CD4-positive, alpha-beta T cell treated with Interleukin-21 for 1 hour (primary cell): Measurements from ENCODE around the gene CLCNKB.
"Not testable (repeated sequence)": the region's sequence is repeated elsewhere in the genome, so short reads cannot be mapped to it uniquely, and the experiment has no call there.

Experiments used
- DNase-seq: peaks from one replicate; pipeline ENCODE4 v3.0.0-alpha.2; 2020

The CLCNKB gene

GRCh38 chr1:16036461-16036860 lies 7.1 kb upstream of the CLCNKB start:
- DNase-seq: not testable (repeated sequence)

GRCh38 chr1:16038620-16038912 lies 5.0 kb upstream of the CLCNKB start:
- no peak for DNase-seq

DNA sequence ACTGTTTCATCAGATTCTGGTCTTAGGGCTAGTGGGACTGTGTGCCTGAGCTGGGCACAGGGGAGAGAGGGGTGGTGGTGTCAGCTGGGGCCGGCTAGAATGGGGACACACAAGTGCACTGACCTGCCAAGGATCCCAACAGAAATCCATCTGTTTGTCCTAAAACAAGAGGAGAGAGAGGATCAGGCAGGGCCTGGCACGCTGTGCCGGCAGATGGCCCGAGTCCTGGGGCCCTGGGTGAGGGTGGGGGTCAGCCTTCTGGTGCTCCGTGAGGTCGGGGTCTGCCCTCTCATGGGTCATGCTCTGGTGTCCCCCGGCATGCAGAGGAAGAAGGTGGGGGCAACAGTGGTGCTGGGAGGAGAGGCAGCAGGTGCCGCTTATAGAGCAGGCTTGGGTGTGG lies 3.7 kb upstream of the CLCNKB start:
- DNase-seq: not testable (repeated sequence)

DNA sequence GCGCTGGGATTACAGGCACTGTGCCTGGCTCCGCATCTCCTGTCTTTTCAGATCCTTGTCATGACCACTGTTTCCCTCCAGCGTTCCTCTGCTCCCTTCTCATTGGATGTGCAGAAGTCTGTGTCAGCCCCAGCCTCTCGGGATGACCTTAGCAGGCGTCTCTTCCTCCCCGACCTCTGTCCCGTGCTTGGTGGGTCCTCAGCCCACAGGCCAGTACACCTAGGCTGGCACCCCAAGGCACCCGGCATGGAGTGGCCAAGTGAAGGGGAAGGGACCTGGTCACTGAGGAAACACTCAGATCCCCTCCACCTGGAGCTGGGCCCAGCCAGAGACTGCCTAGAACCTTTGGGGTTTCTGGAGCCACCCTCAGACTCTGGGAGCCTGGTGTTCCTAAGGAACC lies 2.4 kb upstream of the CLCNKB start:
- DNase-seq: no peak

DNA sequence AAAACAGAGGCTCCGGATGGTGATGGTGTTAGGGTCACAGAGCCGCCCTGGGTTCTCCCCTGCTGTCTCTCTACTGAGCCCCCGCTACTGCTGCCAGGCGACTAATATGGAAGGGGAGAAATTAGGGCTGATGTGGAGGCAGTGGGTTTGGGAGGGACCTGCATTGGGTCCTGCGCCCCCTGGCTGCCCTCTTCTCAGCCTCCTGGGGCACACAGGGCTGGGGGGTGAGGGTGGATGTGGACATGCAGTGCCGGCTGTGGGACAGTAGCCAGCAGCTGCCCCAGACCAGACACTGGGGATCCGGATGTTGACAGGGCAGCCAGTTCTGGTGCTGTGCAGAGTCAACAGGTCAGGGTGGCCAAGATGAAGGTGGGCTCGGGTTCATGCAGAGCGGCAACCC lies 1.5 kb upstream of the CLCNKB start:
- no peak for DNase-seq

DNA sequence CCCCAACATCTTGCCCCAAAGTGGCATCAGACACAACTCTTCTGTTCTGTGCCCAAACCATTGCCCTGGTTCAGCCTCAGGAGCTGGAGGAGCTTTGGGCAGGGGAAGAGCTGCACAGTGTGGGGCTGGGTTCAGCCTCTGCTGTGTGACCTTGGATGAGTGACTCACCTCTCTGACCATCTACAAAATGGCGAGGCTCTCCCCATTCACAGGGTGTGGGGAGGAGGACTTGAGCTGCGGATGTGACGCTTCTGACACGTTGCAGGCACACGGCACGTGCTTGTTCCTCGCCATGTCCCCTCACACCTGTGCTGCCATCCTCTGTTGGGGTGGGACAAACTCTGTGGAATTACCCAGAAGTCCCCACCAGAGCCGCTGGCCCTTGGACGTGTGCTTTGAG lies 928 bp upstream of the CLCNKB start:
- not testable (repeated sequence) for DNase-seq

DNA sequence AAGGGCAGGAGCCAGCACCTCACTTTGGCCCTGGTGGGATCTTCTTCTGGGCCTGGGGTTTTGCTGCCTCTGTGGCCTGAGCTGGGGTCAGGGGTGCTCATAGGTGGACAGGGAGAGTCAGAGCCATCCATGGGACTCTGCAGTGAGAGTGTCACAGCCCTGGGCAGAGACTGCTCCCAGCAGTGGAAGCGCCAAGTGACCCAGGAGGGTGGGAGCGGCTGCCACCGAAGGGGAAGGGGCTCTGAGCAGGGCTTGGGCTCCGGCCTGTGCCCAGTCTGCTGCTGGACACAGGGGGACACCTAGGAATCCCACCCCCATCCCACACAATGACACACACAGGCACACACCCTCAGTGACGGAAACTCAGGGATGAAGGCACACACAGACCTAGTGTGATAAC lies 368 bp downstream of the CLCNKB start:
- no peak for DNase-seq

DNA sequence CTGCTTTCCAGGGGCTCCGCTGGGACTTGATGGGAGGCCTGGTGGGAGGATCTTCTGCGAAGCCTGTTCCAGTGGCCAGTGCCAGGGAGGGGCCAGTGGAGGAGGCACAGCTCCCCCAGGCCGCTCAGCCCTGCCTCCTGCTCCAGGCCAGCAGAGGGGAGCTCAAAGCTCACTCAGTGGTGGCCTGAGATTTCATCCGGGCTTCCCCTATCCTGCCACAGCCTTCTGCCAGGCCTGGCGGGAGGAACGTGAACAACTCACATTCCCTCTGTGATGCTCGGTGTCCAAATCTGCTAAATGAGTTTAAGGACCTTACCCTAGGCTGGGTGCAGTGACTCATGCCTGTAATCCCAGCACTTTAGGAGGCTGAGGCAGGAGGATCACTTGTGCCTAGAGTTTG lies 3.3 kb downstream of the CLCNKB start:
- no peak for DNase-seq

DNA sequence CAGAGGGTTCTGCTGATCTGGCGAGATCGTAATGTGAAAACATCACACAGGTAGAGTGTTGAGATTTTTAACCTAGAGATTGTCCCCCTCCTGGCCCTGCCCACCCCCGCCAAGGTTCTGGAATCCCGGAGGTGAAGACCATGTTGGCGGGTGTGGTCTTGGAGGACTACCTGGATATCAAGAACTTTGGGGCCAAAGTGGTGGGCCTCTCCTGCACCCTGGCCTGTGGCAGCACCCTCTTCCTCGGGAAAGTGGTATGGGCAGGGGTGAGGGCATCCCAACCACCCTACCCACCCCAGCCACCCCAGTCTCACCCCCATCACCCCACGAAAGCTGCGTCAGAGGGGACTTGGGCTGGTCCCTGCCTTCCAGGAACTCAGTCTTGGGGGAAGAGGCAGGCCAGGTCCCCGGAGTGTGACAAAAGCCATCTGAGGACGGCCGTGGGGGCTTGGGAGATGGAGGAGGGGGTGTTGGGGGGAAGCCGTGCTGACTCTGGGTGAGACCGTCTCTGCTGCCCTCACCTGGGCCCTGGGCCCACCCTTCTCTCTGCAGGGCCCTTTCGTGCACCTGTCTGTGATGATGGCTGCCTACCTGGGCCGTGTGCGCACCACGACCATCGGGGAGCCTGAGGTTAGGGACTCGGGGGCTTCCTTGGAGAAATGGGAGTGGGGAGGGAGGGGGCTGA lies 4.4 kb downstream of the CLCNKB start:
- no peak for DNase-seq

GRCh38 chr1:16048573-16049189 lies 5.1 kb downstream of the CLCNKB start:
- peak; percentile 47 for DNase-seq

- no peak for DNase-seq
These were observed 6.7 kb downstream of the CLCNKB start for GRCh38 chr1:16050328-16050727.

DNA sequence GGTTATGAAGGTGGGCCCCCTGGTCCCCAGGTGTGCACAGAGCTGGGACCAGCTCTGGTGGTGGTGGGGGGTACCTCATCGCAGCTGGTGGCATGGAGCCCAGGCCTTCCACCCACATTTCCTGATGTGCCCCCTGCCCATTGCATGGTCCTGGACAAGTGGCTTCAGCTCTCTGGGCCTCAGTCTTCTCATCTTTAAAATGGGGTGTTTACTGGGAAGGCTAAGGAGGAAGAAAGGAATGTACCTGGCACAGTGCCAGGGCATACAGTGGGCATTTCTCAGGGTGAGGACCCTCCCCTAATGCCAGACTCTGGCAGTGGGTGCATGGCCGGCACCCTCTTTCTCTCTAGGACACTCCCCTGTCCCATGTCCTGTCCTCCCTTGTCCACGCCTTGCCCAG lies 7.5 kb downstream of the CLCNKB start:
- DNase-seq: no peak

GRCh38 chr1:16051949-16052348 lies 8.4 kb downstream of the CLCNKB start:
- DNase-seq: not testable (repeated sequence)

DNA sequence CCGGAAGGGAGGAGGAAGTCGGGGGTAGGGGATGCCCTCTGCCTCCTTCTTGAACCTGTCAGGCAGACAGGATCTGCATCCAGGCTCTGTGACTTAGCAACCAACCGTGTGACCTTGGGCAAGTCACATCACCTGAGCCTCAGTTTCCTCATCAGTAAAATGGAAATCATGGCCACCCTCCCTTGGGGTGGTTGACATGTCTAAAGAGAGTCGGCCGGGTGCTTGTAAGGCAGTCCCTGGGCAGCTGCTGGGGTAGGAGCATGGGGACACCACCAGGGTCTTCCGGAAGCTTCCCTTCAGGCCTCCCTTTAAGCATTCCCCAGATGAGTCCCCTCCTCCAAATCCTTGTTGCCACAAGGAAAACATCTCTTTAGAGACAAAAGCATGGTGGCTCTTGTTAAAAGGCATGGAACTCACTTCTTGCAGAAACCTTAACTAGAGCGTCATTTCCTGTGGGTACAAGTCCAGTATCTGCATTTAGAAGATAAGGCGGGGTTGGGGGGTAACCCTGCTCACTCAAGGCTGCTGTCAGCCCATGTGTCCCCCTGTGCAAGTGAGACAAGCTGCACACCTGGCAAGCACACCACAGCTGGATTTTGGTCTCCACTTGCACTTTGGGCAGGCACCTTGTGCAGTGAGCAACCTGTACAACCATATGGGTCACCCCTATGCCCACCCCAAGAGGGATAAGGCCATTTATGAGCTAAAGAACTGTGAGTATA lies 10.4 kb downstream of the CLCNKB start:
- no peak for DNase-seq

GRCh38 chr1:16054598-16055540 lies 11.3 kb downstream of the CLCNKB start:
- DNase-seq: no peak

DNA sequence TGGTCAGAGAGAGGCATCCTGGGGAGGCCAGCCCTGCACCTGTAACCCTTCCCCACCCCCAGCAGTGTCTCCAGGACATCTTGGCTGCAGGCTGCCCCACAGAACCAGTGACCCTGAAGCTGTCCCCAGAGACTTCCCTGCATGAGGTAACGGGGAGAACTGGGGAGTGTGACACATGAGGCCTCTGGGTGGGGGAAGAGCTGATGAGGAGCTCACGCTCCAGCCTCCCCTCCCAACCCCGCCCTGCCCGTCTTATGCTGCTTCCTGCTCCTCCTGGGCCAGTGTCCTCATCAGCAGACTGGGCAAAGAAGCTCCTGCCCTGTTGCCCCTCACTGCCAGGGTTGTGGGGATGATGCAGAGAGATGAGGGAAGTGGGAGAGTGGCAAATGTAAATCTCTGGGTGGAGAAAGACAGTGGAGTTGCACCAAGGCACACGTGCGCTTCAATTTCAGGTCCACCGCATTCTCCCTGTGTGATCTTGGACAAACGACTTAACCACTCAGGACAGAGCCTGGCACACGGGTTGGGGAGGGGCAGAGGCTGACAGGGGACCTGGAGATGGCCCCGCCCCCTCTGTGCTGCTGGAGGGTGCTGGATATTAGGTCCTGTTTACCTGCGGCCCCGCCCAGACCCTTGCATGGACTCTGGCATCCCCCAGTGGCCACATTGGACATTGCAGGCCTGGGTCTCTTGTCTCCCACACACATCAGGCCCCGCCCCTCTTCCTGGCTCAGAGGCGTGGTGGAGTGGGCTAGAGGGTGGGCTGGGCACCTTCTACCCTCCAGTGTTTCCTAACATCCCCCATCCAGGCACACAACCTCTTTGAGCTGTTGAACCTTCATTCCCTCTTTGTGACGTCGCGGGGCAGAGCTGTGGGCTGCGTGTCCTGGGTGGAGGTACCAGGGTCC lies 12.3 kb downstream of the CLCNKB start:
- peak; percentile 85 for DNase-seq

GRCh38 chr1:16056521-16056912 lies 12.9 kb downstream of the CLCNKB start:
- not testable (repeated sequence) for DNase-seq

GRCh38 chr1:16057314-16057915 lies 13.8 kb downstream of the CLCNKB start:
- not testable (repeated sequence) for DNase-seq

DNA sequence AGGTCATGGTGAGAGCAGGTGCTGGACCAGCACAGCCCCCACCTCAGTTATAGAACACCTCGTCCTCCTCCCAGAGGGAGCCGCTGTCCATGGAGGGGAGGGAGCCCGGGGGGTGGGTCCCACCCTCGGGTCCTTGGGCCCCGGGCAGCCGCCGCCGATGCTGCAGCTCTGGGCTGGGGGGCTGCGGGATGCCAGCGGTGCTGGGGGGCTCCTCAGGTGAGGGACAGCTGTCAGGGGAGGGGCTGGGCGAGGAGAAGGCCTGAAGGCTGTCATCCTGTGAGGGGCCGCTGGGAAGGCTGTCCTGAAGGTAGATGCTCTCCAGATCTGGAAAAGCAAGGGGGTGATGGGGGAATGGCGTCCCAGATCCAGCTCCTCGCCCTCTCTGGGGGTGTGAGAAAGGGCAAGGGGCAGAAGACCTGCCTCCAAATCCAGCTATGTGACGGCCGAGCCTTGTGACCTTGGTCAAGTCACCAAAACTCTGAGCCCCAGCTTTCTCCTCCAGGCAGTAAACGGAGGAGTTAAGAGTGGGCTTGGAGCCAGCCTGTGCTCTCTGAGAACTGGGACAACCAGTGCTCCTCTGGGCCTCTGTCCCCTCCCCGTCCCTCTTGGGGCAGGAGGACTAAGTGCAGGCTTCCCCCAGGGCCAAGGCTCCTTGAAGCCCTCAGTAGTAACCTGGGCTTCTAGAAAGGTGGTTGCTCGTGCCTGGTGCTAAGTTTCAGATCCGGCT lies 15.0 kb downstream of the CLCNKB start:
- not testable (repeated sequence) for DNase-seq

DNA sequence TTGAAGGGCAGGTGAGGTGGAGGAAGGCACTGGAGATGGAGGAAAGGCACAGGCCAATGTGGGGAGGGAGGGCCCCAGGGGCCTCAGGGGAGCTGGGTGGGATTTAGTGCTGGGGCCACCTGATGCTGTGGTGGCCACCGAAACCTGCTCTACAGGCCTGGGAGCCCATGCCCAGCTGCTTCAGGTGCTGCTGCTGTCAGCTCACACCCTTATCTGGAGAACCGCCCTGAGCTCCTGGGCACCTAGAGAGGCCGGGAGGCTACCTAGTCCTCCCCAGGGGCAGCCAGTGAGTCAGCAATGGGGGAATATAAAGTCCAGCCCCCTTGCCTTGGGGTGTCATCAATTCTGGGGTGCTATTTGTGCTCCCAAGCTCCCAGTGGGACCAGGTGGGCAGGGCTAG lies 17.7 kb downstream of the CLCNKB start:
- no peak for DNase-seq
